SK-N-SH treated with all-trans-retinoic acid at 6 μM for 48 hours (cell line): ENCODE measurements around the gene ALG8.
"Not testable (repeated sequence)": the region's sequence is repeated elsewhere in the genome, so short reads cannot be mapped to it uniquely, and the experiment has no call there.

Experiments
- ATAC-seq: fragments of 200-7000 bp; cut with Tn5 transposase; 3 replicates; pipeline ENCODE4 v1.9.1; 2020; ENCODE audit warnings: mild to moderate bottlenecking, moderate library complexity
- ARNTL ChIP-seq: fragments of 450-650 bp; formaldehyde crosslinking; IDR thresholded peaks from 2 replicates; pipeline ENCODE4 v1.5.0; 2020; ENCODE audit warnings: low read depth, mild to moderate bottlenecking, moderate library complexity, borderline replicate concordance
- CREB5 ChIP-seq: fragments of 250-450 bp; sonication (Bioruptor Pico); IDR thresholded peaks from 2 replicates; pipeline ENCODE4 v1.5.1; 2020; ENCODE audit warnings: low read depth, mild to moderate bottlenecking, moderate library complexity
- CSDC2 ChIP-seq: fragments of 250-450 bp; sonication (Bioruptor Pico); IDR thresholded peaks from 2 replicates; pipeline ENCODE4 v1.5.0; 2020; ENCODE audit warnings: mild to moderate bottlenecking, moderate library complexity
- CSRNP3 ChIP-seq: fragments of 250-450 bp; sonication (Bioruptor Pico); IDR thresholded peaks from 2 replicates; pipeline ENCODE4 v1.5.1; 2021; ENCODE audit warnings: mild to moderate bottlenecking, moderate library complexity
- ESRRG ChIP-seq: fragments of 250-450 bp; sonication (Bioruptor Pico); IDR thresholded peaks from 2 replicates; pipeline ENCODE4 v1.6.1; 2021; ENCODE audit warnings: mild to moderate bottlenecking
- GLIS3 ChIP-seq: fragments of 250-450 bp; sonication (Bioruptor Pico); IDR thresholded peaks from 2 replicates; pipeline ENCODE4 v1.5.0; 2020; ENCODE audit warnings: mild to moderate bottlenecking, moderate library complexity
- ISL1 ChIP-seq: fragments of 250-450 bp; sonication (Bioruptor Pico); IDR thresholded peaks from 2 replicates; pipeline ENCODE4 v2.1.2; 2022; ENCODE audit warnings: mild to moderate bottlenecking, moderate library complexity
- OSR1 ChIP-seq: fragments of 250-450 bp; sonication (Bioruptor Pico); IDR thresholded peaks from 2 replicates; pipeline ENCODE4 v1.8.0; 2022; ENCODE audit warnings: moderate library complexity, mild to moderate bottlenecking, inconsistent platforms
- PATZ1 ChIP-seq: fragments of 250-450 bp; sonication (Bioruptor Pico); IDR thresholded peaks from 2 replicates; pipeline ENCODE4 v1.8.0; 2020; ENCODE audit warnings: mild to moderate bottlenecking, moderate library complexity, borderline replicate concordance
- POU6F1 ChIP-seq: fragments of 250-450 bp; sonication (Bioruptor Pico); IDR thresholded peaks from 2 replicates; pipeline ENCODE4 v1.8.0; 2021; ENCODE audit warnings: low read depth, mild to moderate bottlenecking, moderate library complexity, borderline replicate concordance
- PPARA ChIP-seq: fragments of 250-450 bp; sonication (Bioruptor Pico); IDR thresholded peaks from 2 replicates; pipeline ENCODE4 v1.5.0; 2020; ENCODE audit warnings: mild to moderate bottlenecking, borderline replicate concordance
- RARB ChIP-seq: fragments of 250-450 bp; sonication (Bioruptor Pico); IDR thresholded peaks from 2 replicates; pipeline ENCODE4 v1.8.0; 2021; ENCODE audit warnings: mild to moderate bottlenecking, moderate library complexity
- SNAI2 ChIP-seq: fragments of 250-450 bp; sonication (Bioruptor Pico); IDR thresholded peaks from 2 replicates; pipeline ENCODE4 v1.5.0; 2020; ENCODE audit warnings: mild to moderate bottlenecking, moderate library complexity
- TCF4 ChIP-seq: fragments of 250-450 bp; sonication (Bioruptor Pico); IDR thresholded peaks from 2 replicates; pipeline ENCODE4 v1.8.0; 2021; ENCODE audit warnings: mild to moderate bottlenecking, moderate library complexity, borderline replicate concordance
- TOX ChIP-seq: fragments of 250-450 bp; sonication (Bioruptor Pico); IDR thresholded peaks from 2 replicates; pipeline ENCODE4 v1.8.0; 2021; ENCODE audit warnings: mild to moderate bottlenecking, moderate library complexity, borderline replicate concordance
- ZC3H10 ChIP-seq: fragments of 250-450 bp; sonication (Bioruptor Pico); IDR thresholded peaks from 2 replicates; pipeline ENCODE4 v1.5.1; 2021; ENCODE audit warnings: mild to moderate bottlenecking, moderate library complexity
- ZFP30 ChIP-seq: fragments of 450-650 bp; formaldehyde crosslinking; IDR thresholded peaks from 2 replicates; pipeline ENCODE4 v1.5.0; 2022; ENCODE audit warnings: mild to moderate bottlenecking, moderate library complexity
- ZNF565 ChIP-seq: fragments of 450-650 bp; formaldehyde crosslinking; conservative IDR thresholded peaks from 2 replicates; pipeline ENCODE4 v1.5.0; 2020; ENCODE audit warnings: low read depth, mild to moderate bottlenecking, moderate library complexity
- ZNF70 ChIP-seq: fragments of 450-650 bp; formaldehyde crosslinking; IDR thresholded peaks from 2 replicates; pipeline ENCODE4 v1.5.0; 2020; ENCODE audit warnings: mild to moderate bottlenecking, moderate library complexity
- ZNF8 ChIP-seq: fragments of 450-650 bp; formaldehyde crosslinking; IDR thresholded peaks from 2 replicates; pipeline ENCODE4 v1.5.0; 2020; ENCODE audit warnings: mild to moderate bottlenecking, moderate library complexity

Gene ALG8

DNA sequence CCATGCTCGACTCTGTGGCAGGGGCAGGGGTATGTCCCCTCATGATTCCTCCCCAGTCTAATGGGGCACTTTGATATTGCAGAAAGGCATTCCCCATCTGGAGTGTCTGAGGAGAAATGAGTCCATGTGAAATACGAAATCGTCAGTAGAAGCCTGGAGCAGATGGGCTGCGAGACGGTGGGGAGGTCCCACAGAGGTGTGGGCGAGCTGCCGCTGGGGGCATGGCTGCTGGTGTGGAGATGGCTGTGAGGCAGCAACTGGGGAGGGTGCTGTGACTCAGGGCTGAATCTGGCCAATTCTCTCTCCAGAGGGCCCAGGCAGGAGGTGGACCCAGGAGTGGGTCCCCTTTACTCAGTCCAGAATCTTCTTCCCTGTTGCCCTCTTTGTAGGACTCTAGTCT, 37.8 kb upstream of the ALG8 start (continued):
- TF ChIP-seq TCF4 (CRISPR knock-in tag): no peak

DNA sequence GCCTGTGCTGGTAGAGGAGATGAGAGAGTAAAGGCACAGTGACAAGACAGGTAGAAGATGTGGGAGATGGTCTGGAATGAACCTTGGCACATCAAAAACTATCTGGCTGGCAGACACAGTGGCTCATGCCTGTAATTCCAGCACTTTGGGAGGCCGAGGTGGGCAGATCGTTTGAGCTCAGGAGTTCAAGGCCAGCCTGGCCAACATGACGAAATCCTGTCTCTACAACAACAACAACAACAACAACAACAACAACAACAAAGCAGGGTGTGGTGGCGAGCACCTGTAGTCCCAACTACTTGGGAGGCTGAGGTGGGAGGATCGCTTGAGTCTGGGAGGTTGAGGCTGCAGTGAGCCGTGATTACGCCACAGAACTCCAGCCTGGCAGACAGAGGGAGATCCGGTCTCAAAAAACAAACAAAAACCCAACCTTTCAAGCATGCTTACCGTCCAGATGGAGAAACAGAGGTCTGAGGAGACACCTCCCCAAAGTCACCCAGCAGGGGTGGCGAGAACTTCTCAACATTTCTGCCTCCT, 37.2 kb upstream of the ALG8 start:
- TF ChIP-seq ZFP30 (CRISPR knock-in tag) (no peak), CSDC2 (CRISPR knock-in tag) (no peak), SNAI2 (CRISPR knock-in tag) (no peak), ZNF565 (no peak), ZC3H10 (CRISPR knock-in tag) (no peak), ESRRG (no peak), ZNF8 (no peak), TOX (CRISPR knock-in tag) (no peak), CSRNP3 (CRISPR knock-in tag) (no peak), RARB (CRISPR knock-in tag) (no peak), GLIS3 (CRISPR knock-in tag) (no peak)
- no peak for ATAC-seq

DNA sequence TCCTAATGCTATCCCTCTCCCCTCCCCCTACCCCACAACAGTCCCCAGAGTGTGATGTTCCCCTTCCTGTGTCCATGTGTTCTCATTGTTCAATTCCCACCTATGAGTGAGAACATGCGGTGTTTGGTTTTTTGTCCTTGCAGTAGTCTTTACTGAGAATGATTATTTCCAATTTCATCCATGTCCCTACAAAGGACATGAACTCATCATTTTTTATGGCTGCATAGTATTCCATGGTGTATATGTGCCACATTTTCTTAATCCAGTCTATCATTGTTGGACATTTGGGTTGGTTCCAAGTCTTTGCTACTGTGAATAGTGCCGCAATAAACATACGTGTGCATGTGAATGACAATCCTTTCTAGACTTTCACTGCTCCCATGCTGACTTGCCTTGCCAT, 36.4 kb upstream of the ALG8 start:
- ATAC-seq: not testable (repeated sequence)

- no peak for TF ChIP-seq CREB5 (CRISPR knock-in tag)
- no peak for TF ChIP-seq ISL1
- no peak for TF ChIP-seq PPARA (CRISPR knock-in tag)
- TF ChIP-seq GLIS3 (CRISPR knock-in tag): no peak
- no peak for TF ChIP-seq ZNF70 (CRISPR knock-in tag)
- TF ChIP-seq PATZ1: no peak
- no peak for TF ChIP-seq OSR1 (CRISPR knock-in tag)
- TF ChIP-seq RARB (CRISPR knock-in tag): no peak
- TF ChIP-seq ARNTL (CRISPR knock-in tag): no peak
- no peak for TF ChIP-seq POU6F1 (CRISPR knock-in tag)
- TF ChIP-seq ZNF8: no peak
- TF ChIP-seq ZC3H10 (CRISPR knock-in tag): no peak
- no peak for TF ChIP-seq ZNF565
- TF ChIP-seq CSRNP3 (CRISPR knock-in tag): no peak
- no peak for TF ChIP-seq TCF4 (CRISPR knock-in tag)
- TF ChIP-seq CSDC2 (CRISPR knock-in tag): no peak
- TF ChIP-seq ESRRG: no peak
- TF ChIP-seq, all 23 proteins: peak for 0
- no peak for ATAC-seq
Measured at GRCh38 chr11:78171951-78172350, 32.5 kb upstream of the ALG8 start.
